HG03060 (cell line): ENCODE results near the gene PRKCD.

Experiments used
- ATAC-seq: cut with Tn5 transposase; IDR thresholded peaks from one replicate; pipeline ENCODE4 v1.9.1; 2021; ENCODE audit warnings: low read depth, moderate number of reproducible peaks; ENCODE audit not compliant: unreplicated experiment

PRKCD gene

GRCh38 chr3:53169045-53169831 lies 8.2 kb downstream of the PRKCD start:
- ATAC-seq: no peak

DNA sequence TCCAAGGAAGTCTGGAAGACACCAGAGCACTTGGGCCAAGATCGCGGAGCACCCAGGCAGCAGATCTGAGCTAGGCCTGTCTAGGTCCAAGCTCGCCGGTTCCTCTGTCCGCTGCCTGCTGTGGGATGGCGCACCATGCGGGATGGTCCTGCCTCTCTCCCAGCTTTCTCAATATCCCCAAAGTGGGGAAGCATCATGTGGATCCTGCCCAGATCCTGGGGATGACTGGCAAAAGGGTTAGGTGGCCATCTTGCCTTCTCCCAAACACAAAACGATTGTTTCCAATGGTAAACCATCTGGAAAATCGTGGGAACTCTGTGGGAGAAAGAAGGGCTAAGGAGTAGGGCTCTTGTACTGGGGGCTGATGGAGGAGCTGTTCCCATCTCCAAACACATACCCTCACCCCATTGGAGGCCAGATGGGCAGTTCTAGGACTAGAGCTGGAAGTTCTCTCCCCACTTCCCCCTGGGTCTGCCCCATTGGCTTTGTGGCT lies 8.9 kb downstream of the PRKCD start:
- no peak for ATAC-seq

DNA sequence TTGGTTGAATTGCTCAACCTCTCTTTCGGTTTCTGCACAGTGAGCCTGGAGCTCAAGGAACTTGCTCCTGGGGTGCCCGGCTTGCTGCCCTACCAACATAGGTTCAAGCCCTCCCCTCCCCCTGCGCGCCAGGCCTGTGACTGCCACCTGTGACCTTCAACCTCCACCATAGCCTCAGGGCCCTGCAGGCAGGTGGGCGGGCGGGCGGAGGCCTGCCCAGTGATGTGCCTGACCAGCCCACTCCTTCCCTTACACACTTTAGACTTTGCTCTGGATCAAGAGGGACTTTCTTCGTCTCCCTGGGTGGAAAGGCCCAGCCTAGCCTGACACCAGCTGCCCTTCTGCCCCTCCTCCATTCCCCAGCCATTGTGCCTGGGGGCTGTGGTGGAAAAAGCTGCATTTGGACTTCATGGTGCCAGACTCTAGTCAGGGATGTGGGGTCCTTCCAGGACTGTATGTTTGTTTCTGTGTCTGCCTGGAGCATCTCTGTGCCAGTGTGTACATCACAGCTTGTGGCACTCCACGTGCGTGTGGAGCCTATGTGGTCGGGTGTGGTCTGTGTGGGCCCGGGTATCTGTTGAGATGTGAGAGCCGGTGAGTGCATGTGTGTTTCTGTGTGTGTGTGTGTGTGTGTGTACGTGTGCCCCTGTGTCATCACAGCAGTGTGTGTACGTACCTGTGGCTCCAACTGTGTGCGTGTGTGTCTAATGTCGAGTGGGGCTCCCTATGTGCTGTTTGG lies 9.5 kb downstream of the PRKCD start:
- no peak for ATAC-seq

- ATAC-seq: no peak
These were observed 10.0 kb downstream of the PRKCD start for GRCh38 chr3:53171064-53171418.

- no peak for ATAC-seq
These were observed 11.0 kb downstream of the PRKCD start for GRCh38 chr3:53171827-53172505.

DNA sequence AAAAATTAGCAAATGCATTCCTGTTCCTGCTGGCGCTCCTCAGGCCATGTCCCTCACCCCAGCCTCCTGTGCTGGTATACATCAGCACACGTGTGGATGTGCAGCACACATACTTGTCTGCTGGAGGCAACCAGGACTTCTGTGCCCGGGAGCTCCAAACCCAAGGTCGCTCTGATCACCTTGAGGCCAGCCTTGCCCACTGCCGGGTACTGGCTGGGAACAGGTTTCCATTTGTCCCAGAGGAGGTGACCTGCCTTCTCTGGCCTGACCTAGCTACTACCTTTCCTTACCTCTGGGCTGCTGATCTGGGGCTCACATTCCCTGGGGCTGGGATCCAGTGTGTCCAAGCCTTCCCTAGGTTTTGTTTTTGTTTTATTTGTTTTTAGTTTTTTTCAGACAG lies 12.1 kb downstream of the PRKCD start:
- no peak for ATAC-seq

GRCh38 chr3:53174346-53175250 lies 13.6 kb downstream of the PRKCD start:
- peak; percentile 35 for ATAC-seq

DNA sequence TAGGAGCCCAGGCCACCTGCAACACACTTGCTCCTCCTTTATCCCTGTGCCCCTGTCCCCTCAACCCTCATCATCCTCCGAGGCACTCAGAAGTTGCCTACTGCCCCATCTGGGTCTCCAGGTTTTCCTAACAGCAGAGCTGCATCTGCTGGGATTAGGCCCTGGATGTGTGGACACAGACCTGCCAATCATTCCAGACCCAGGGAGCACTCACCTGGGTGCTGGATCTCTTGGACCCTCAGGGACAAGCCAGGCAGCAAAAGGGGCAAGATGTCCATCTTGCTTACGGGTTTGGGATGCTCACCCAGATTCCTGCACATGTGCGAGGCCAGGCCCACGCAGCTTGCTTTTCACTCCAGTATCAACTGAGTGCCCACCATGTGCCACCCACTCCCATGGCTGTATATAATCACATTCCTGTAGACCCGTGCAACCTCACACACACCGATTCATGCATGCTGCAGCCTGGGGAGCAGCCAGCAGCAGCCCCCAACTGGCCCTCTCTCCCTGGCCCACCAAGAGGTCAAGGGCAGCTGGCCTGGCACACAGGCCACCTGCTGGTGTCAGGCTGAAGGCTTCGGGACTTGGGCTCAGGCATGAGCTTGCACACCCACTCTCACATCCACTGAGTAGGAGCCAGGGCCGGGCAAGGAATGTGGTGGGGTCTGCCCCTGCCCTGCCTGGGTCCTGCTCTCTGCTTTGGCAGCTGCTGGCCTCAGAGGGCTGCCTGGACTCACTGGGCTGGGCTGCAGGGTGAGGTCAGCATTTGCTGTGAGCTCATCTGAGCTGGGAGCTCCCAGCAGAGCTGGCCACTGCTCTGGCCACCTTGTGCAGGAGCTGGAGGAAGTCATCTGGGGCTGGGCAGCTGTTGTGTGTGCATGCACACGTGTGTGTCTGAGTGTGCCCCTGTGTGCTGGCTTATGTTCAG lies 14.9 kb downstream of the PRKCD start:
- ATAC-seq: no peak

DNA sequence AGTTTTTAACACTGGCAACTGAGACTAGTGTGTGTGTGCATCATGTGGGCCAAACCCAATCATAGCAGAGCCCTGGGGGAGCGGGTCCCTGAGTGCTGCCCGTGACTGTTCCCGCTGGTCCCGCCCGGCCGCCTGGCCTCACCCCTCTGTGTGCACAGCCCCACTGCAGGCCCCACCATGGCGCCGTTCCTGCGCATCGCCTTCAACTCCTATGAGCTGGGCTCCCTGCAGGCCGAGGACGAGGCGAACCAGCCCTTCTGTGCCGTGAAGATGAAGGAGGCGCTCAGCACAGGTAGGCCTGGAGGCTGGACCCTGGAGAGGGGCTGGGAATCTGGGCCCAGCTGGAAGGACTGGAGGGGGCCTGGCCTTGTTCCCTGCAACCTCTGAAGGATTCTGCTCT lies 17.2 kb downstream of the PRKCD start:
- no peak for ATAC-seq

- no peak for ATAC-seq
These were observed 18.6 kb downstream of the PRKCD start for GRCh38 chr3:53179580-53179979.

- ATAC-seq: no peak
These were observed 19.5 kb downstream of the PRKCD start for GRCh38 chr3:53180305-53181023.

DNA sequence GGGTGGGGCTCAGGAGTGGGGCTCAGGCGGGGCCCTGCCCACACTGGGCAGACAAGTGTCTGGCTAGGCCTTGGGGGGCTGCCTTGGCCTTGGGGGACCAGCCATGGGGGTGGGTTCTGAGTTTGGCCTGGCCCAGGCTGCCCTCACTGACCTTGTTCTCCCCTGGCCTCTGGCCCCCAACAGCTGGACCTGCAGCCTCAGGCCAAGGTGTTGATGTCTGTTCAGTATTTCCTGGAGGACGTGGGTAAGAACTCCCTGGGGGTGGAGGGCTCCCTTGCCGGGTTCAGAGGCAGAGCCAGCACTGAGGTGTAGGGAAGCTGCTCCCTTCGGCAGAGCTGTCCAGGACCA lies 20.0 kb downstream of the PRKCD start:
- no peak for ATAC-seq

DNA sequence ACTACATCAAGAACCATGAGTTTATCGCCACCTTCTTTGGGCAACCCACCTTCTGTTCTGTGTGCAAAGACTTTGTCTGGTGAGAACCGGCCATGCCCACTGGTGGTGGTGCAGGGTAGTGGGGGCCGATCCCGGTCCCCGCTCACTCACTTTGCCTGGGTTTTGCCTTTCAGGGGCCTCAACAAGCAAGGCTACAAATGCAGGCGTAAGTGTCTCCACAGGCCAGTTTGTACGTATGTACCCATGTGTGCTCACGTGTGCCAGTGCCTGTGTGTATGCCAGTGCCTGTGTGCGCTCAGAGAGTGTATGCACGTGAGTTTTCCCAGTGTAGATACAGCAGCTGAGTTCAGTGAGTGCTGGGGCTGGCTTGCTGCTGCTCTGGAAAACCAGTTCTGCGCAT lies 20.5 kb downstream of the PRKCD start:
- no peak for ATAC-seq

GRCh38 chr3:53182764-53183355 lies 21.9 kb downstream of the PRKCD start:
- no peak for ATAC-seq

GRCh38 chr3:53183514-53183913 lies 22.5 kb downstream of the PRKCD start:
- ATAC-seq: no peak

DNA sequence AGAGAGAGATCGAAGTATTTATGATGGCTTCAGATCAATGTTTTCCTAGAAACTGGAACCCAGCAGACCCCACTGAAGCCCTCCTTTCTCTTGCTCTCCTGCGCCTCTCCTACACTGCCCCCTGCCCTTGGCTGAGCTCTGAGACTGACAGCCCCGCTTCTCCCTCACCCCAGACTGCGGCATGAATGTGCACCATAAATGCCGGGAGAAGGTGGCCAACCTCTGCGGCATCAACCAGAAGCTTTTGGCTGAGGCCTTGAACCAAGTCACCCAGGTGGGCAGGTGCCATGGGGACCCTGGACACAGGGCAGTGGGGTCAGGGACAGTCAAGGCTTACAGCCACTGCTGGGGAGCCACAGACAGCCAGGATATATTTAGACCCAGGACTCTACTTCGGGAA lies 23.7 kb downstream of the PRKCD start:
- ATAC-seq: no peak

DNA sequence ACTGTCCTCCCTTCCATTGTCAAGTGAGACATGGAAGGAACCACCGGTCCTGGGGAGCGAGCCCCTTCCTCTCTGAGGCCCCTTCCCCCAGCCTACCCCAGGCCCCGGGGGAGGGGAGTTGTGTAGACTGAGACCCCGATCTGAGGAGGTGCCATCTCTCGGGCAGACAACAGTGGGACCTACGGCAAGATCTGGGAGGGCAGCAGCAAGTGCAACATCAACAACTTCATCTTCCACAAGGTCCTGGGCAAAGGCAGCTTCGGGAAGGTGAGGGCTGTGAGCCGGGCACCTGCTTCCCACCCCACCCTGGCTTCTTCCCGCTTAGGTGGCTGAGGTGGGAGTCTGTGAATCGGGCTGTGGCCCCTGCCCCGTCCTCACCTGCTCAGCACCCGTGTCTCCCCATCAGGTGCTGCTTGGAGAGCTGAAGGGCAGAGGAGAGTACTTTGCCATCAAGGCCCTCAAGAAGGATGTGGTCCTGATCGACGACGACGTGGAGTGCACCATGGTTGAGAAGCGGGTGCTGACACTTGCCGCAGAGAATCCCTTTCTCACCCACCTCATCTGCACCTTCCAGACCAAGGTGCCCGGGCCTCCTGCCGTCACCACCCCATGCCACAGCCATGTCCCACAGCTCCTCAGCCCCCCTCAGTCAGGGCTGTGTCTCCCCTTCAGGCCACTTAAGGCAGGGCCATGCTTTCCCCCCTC lies 24.9 kb downstream of the PRKCD start:
- ATAC-seq: no peak

DNA sequence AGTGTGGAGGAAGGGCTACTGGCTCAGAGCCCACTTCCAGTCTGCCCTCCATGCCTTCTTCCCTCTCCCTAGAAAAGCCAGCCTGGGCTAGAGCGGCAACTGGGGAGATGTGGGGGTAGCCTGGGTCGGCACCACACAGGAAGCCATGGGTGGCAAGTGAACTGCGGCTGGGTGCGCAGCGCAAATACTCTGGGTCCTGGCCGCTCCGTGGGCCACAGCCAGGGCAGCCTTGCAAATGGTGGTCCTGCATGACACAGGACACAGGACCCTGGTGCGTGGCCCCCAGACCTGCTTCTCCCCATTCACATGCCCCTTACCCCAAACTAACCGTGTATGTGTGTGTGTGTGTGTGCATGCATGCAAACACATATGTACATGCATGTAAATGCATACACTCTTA lies 25.7 kb downstream of the PRKCD start:
- ATAC-seq: no peak
